Body of pancreas (tissue), 4 donors: ENCODE results near the gene ERC2. TPM values are rescaled to one million over a fixed set of nuclear protein-coding genes. Genes with fewer than 3 reads are reported as not detected.

Experiments
- ATAC-seq: fragments of 150-250 bp; one replicate; pipeline ENCODE4 v1.9.1; 2016
- DNase-seq, 4 donors: peaks; one replicate each; pipeline ENCODE4 v3.0.0-alpha.2; 2019
- H3K27ac ChIP-seq, 4 donors: fragments of 200-600 bp; sonication (generic); 1 replicate in 3 of 4; 2 replicates in 1 of 4; pipeline versions ENCODE4 v1.5.1 to v1.6.1; 2016 to 2019; ENCODE audit warnings: mild to moderate bottlenecking in 1 of 4, mixed read lengths in 1 of 4, moderate library complexity in 1 of 4
- H3K27me3 ChIP-seq, 2 donors: fragments of 200-600 bp; sonication (generic); one replicate each; pipeline ENCODE4 v1.6.0; 2016; ENCODE audit warnings: mild to moderate bottlenecking in 1 of 2
- H3K36me3 ChIP-seq, 2 donors: fragments of 200-600 bp; sonication (generic); replicated peaks in 1 of 2; 2 replicates each; pipeline ENCODE4 v1.5.1; 2016; ENCODE audit warnings: low read depth in 2 of 2; ENCODE audit not compliant: insufficient read depth in 1 of 2
- H3K4me1 ChIP-seq: fragments of 200-600 bp; sonication (generic); one replicate; pipeline ENCODE4 v1.6.0; 2016
- H3K4me3 ChIP-seq, 2 donors: fragments of 200-600 bp; sonication (generic); 1 replicate in 1 of 2; 2 replicates in 1 of 2; pipeline ENCODE4 v1.5.1; 2016 to 2019
- H3K9me3 ChIP-seq, 3 donors: fragments of 200-600 bp; sonication (generic); 1 replicate in 2 of 3; 2 replicates in 1 of 3; pipeline ENCODE4 v1.5.1; 2016
- POLR2A ChIP-seq, 3 donors: fragments of 450-650 bp; IDR thresholded peaks; one replicate each; pipeline ENCODE4 v1.6.1; 2016; ENCODE audit warnings: antibody characterized with exemption in 3 of 3, mild to moderate bottlenecking in 2 of 3
- WGBS, 2 donors: methylation state at CpG; one replicate each; pipeline ENCODE4 v1.1.5; 2017; 5-methylcytosine and 5-hydroxymethylcytosine counted together
- intact Hi-C: fragments of 100-400 bp; cut with DNase I; formaldehyde crosslinking; loops from one replicate; pipeline ENCODE4 v1.15.1; 2023
- total RNA-seq, 2 donors: library from RNA; depleted of rRNA; stranded (reverse); fragments of >200 nt; gene quantifications; one replicate each; pipeline ENCODE4 v1.1.0, GENCODE V29; 2016
- TF ChIP-seq, protein P1 (sequence below), 7 experiments: fragments of 450-650 bp in 4 of 7; fragments of 200-600 bp in 3 of 7; sonication (generic) in 3 of 7; IDR thresholded peaks; one replicate each; pipeline ENCODE4 v1.5.1; 2016 to 2019; ENCODE audit warnings: antibody characterized with exemption in 7 of 7

ERC2 gene
- total RNA-seq, 2 donors from 2014 or later, result 4.0 to 4.7 TPM

- no peaks in the 10 kb centered on the region for H3K36me3 ChIP-seq
- WGBS, 2 donors, result 71 to 100% methylated on average over 1 to 2 of the region's 2 CpGs
- no peaks in the 10 kb centered on the region for H3K27me3 ChIP-seq
- ATAC-seq (no peak), DNase-seq (no peak)
- intact Hi-C loops, result no loop called here
- H3K27ac ChIP-seq, result no peak overlapping the region
- no peaks in the 10 kb centered on the region for H3K4me1 ChIP-seq
- no peak for TF ChIP-seq POLR2A (IDR thresholded peaks at IDR 0.05)
- TF ChIP-seq, protein P1, sequence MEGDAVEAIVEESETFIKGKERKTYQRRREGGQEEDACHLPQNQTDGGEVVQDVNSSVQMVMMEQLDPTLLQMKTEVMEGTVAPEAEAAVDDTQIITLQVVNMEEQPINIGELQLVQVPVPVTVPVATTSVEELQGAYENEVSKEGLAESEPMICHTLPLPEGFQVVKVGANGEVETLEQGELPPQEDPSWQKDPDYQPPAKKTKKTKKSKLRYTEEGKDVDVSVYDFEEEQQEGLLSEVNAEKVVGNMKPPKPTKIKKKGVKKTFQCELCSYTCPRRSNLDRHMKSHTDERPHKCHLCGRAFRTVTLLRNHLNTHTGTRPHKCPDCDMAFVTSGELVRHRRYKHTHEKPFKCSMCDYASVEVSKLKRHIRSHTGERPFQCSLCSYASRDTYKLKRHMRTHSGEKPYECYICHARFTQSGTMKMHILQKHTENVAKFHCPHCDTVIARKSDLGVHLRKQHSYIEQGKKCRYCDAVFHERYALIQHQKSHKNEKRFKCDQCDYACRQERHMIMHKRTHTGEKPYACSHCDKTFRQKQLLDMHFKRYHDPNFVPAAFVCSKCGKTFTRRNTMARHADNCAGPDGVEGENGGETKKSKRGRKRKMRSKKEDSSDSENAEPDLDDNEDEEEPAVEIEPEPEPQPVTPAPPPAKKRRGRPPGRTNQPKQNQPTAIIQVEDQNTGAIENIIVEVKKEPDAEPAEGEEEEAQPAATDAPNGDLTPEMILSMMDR (IDR thresholded peaks at IDR 0.05), result no peak
- H3K9me3 ChIP-seq, result no peaks in the 10 kb centered on the region
- H3K4me3 ChIP-seq, result no peak overlapping the region
Measured at GRCh38 chr3:55534876-55535275, 933.4 kb downstream of the ERC2 start.

DNA sequence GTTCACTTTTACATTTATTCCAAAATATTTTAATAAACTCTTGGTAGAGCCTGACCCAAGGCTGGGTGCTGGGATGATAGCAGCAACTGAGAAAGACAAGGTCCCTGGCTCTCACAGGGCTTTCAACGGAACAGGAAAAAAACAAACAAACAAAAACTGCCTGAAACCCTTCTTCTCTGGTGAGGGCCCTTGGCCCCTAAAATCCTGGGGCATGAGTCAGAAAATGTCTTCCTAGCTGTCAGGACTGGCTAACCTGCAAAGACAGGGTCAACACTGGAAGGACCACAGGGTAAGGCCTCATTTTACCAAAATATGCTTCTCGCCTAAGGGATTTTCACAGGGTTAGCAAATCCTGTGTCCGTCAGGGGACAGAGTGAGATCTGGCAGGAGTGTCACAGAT, 935.5 kb downstream of the ERC2 start:
- H3K36me3 ChIP-seq, result no peaks in the 10 kb centered on the region
- ATAC-seq, result no peak
- no peak for DNase-seq
- H3K4me1 ChIP-seq, result peaks cover under 1% of the 10 kb centered on the region
- intact Hi-C loops, result no loop called here
- TF ChIP-seq, protein P1 (IDR thresholded peaks at IDR 0.05), result no peak
- no peak for TF ChIP-seq POLR2A (IDR thresholded peaks at IDR 0.05)
- H3K27me3 ChIP-seq, result no peaks in the 10 kb centered on the region
- 80 to 91% methylated on average over 3 of the region's 3 CpGs for WGBS, 2 donors
- no peak overlapping the region for H3K4me3 ChIP-seq
- H3K9me3 ChIP-seq, result no peaks in the 10 kb centered on the region
- H3K27ac ChIP-seq, result no peak overlapping the region

DNA sequence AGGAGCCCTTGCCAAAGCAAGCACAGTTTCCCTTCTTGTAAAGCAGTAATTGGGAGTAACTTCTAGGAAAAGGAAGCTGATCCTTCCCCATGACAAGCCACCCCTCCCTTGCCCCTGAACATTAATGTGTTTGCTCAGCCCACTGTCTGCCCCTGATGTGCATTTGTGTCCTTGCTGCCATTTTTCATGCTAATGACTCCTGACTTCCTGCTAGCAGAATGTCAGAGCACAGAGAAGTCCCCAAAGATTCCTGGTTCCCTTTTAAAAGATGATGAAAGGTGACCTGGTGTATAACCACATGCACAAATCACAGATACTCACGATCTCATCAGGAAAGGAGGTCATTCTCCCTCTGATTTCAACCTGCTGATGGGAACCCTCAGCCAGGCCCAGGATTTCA, 936.9 kb downstream of the ERC2 start:
- H3K36me3 ChIP-seq, result no peaks in the 10 kb centered on the region
- DNase-seq, result no peak
- ATAC-seq, result no peak
- no peak overlapping the region for H3K4me3 ChIP-seq
- intact Hi-C loops, result no loop called here
- 55 to 65% methylated on average over 1 of the region's 1 CpG for WGBS, 2 donors
- H3K9me3 ChIP-seq, result no peaks in the 10 kb centered on the region
- TF ChIP-seq POLR2A (IDR thresholded peaks at IDR 0.05), result no peak
- TF ChIP-seq, protein P1 (IDR thresholded peaks at IDR 0.05), result no peak
- no peak overlapping the region for H3K27ac ChIP-seq
- H3K4me1 ChIP-seq, result peaks cover 15% of the 10 kb centered on the region
- no peaks in the 10 kb centered on the region for H3K27me3 ChIP-seq

- intact Hi-C loops, result no loop called here
- TF ChIP-seq, protein P1 (IDR thresholded peaks at IDR 0.05), result no peak
- TF ChIP-seq POLR2A (IDR thresholded peaks at IDR 0.05), result no peak
- WGBS, 2 donors, result 68 to 76% methylated on average over 4 of the region's 4 CpGs
- peaks cover 38% of the 10 kb centered on the region for H3K4me1 ChIP-seq
- H3K4me3 ChIP-seq, result no peak overlapping the region
- H3K27me3 ChIP-seq, result no peaks in the 10 kb centered on the region
- ATAC-seq (no peak), DNase-seq (no peak)
- no peaks in the 10 kb centered on the region for H3K9me3 ChIP-seq
- H3K36me3 ChIP-seq, result no peaks in the 10 kb centered on the region
- no peak overlapping the region for H3K27ac ChIP-seq
Measured at GRCh38 chr3:55527361-55527760, 940.9 kb downstream of the ERC2 start.

DNA sequence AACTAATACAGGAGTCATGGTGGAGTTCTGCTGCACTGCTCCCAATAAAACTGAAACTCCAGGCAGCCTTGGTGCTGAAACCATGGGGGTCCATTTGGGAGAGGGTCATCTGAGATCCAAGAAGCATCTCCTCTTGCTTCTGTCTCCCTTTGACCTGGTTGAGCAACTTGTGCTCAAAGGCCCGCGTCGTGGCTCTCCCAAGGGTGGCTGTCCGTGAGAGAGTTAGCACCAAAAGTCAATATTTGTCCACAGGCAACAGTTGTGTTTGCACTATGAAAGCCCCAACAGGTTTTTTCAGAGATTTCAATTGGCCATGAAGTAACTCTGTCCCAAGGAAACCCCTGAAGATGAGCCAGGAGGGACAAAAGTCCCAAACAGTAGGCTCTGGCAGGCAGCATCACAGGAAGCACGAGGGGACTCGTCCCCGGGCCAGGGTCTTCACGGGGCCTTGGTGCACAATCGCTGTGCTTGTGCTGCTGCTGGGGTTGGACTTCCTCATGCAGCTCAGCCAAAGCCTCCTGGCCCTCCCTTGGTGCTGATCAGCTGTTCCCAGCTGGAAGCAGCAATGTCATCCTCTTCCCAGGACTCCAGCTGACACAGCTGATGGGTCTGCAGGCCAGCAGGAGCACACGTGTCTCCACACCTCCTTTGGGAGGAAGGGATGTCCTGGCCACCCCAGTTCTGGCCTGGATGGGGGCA, 941.8 kb downstream of the ERC2 start:
- WGBS, 2 donors, result 29 to 47% methylated on average over 6 to 10 of the region's 10 CpGs
- TF ChIP-seq POLR2A (IDR thresholded peaks at IDR 0.05), result no peak
- TF ChIP-seq, protein P1 (IDR thresholded peaks at IDR 0.05), result no peak
- H3K9me3 ChIP-seq, result no peaks in the 10 kb centered on the region
- H3K36me3 ChIP-seq, result no peaks in the 10 kb centered on the region
- no peak overlapping the region for H3K4me3 ChIP-seq
- H3K27me3 ChIP-seq, result no peaks in the 10 kb centered on the region
- peak; percentile 54 to 73 (median 68) for DNase-seq
- peaks cover 38% of the 10 kb centered on the region for H3K4me1 ChIP-seq
- H3K27ac ChIP-seq, result peak overlapping the region in 3 of 4 donors; percentile 38 to 60 (median 55)
- intact Hi-C loops, result no loop called here
- ATAC-seq, result peak; percentile 85
